Trophoblast cell (in vitro differentiated cells and primary cell): Measurements from ENCODE around the gene DNTT.
A peak's percentile ranks its signal among the peaks of the same experiment; 100 is the strongest.

Experiments
- DNase-seq, 2 donors: peaks; one replicate each; pipeline ENCODE4 v3.0.0-alpha.2; 2016
- H2AFZ ChIP-seq: 2 replicates; pipeline ENCODE4 v1.6.1; 2013; ENCODE audit warnings: low read length, moderate library complexity, mild to moderate bottlenecking; ENCODE audit not compliant: insufficient read depth, poor library complexity
- H2AK5ac ChIP-seq: 2 replicates; pipeline ENCODE4 v1.6.1; 2013; ENCODE audit warnings: mild to moderate bottlenecking, low read length
- H2BK120ac ChIP-seq: 2 replicates; pipeline ENCODE4 v1.6.1; 2013; ENCODE audit warnings: low read length, mild to moderate bottlenecking, moderate library complexity; ENCODE audit not compliant: insufficient read depth, poor library complexity
- H2BK12ac ChIP-seq: 2 replicates; pipeline ENCODE4 v1.6.1; 2013; ENCODE audit warnings: mild to moderate bottlenecking, low read length, moderate library complexity
- H2BK5ac ChIP-seq: 2 replicates; pipeline ENCODE4 v1.6.1; 2013; ENCODE audit warnings: low read length, low read depth, moderate library complexity, mild to moderate bottlenecking; ENCODE audit not compliant: poor library complexity
- H3K14ac ChIP-seq: 2 replicates; pipeline ENCODE4 v1.6.1; 2013; ENCODE audit warnings: mild to moderate bottlenecking, low read length
- H3K18ac ChIP-seq: 2 replicates; pipeline ENCODE4 v1.6.1; 2013; ENCODE audit warnings: mild to moderate bottlenecking, low read length
- H3K23ac ChIP-seq: 2 replicates; pipeline ENCODE4 v1.6.1; 2013; ENCODE audit warnings: low read length
- H3K27ac ChIP-seq: 2 replicates; pipeline ENCODE4 v1.5.1; 2013; ENCODE audit warnings: low read depth, mild to moderate bottlenecking, inconsistent platforms, low read length, moderate library complexity
- H3K27me3 ChIP-seq: 2 replicates; pipeline ENCODE4 v1.6.1; 2013; ENCODE audit warnings: inconsistent platforms, mild to moderate bottlenecking, low read length, moderate library complexity; ENCODE audit not compliant: insufficient read depth
- H3K36me3 ChIP-seq, 2 experiments: 1 replicate in 1 of 2; 2 replicates in 1 of 2; pipeline ENCODE4 v1.6.1; 2013; ENCODE audit warnings: low read length in 2 of 2, mild to moderate bottlenecking in 2 of 2, moderate library complexity in 1 of 2; ENCODE audit not compliant: insufficient read depth in 2 of 2, control insufficient read depth in 1 of 2
- H3K4ac ChIP-seq: 2 replicates; pipeline ENCODE4 v1.6.1; 2013; ENCODE audit warnings: low read depth, mild to moderate bottlenecking, low read length, moderate library complexity
- H3K4me1 ChIP-seq, 2 experiments: 1 replicate in 1 of 2; 2 replicates in 1 of 2; pipeline ENCODE4 v1.6.1; 2013; ENCODE audit warnings: low read length in 2 of 2, mild to moderate bottlenecking in 2 of 2, moderate library complexity in 1 of 2; ENCODE audit not compliant: insufficient read depth in 2 of 2, control insufficient read depth in 1 of 2
- H3K4me2 ChIP-seq: 2 replicates; pipeline ENCODE4 v1.6.1; 2013; ENCODE audit warnings: inconsistent platforms, mild to moderate bottlenecking, low read length, moderate library complexity
- H3K4me3 ChIP-seq: 2 replicates; pipeline ENCODE4 v1.5.1; 2013; ENCODE audit warnings: mild to moderate bottlenecking, low read depth, low read length, inconsistent platforms
- H3K79me1 ChIP-seq: one replicate; pipeline ENCODE4 v1.6.1; 2013; ENCODE audit warnings: low read length
- H3K79me2 ChIP-seq: 2 replicates; pipeline ENCODE4 v1.6.1; 2013; ENCODE audit warnings: low read length, mild to moderate bottlenecking; ENCODE audit not compliant: control insufficient read depth, insufficient read depth, poor library complexity
- H3K9ac ChIP-seq: 2 replicates; pipeline ENCODE4 v1.6.1; 2013; ENCODE audit warnings: mild to moderate bottlenecking, low read length
- H3K9me3 ChIP-seq: 2 replicates; pipeline ENCODE4 v1.6.1; 2013; ENCODE audit warnings: low read depth, mild to moderate bottlenecking, control low read depth, inconsistent platforms, low read length; ENCODE audit not compliant: insufficient read depth
- H4K12ac ChIP-seq: 2 replicates; pipeline ENCODE4 v1.6.1; 2013; ENCODE audit warnings: low read depth, mild to moderate bottlenecking, low read length, moderate library complexity
- H4K8ac ChIP-seq: 2 replicates; pipeline ENCODE4 v1.6.1; 2013; ENCODE audit warnings: low read depth, mild to moderate bottlenecking, low read length, moderate library complexity
- H4K91ac ChIP-seq: one replicate; pipeline ENCODE4 v1.6.1; 2013; ENCODE audit warnings: low read depth, mild to moderate bottlenecking, low read length, moderate library complexity
- WGBS: extraction: QIAGEN DNeasy Blood & Tissue Kit; methylation state at CpG from one replicate; pipeline ENCODE4 v1.1.7; 2013; ENCODE audit warnings: missing lambda C conversion rate; ENCODE audit not compliant: insufficient read length, insufficient coverage; ENCODE audit errors: extremely low coverage; 5-methylcytosine and 5-hydroxymethylcytosine counted together

Gene DNTT

DNA sequence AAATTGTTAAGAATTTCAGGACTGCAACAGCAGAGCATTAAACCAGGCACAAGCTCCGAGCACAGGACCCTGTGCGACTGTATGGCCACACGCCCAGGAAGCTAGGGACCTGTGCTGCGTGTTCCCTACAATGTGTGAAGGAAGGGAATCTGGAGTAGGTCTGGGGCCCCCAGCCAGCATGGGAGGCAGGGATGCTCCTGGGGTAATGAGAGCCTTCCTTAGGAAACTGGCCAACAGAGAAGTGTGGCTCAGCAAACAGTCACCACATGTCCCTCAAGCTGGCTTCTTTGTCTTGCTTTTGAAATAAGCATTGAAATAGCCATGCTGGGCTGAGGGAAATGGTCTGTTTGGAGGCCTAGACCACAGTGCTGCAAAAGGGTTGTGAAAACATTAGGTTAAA is 41.1 kb upstream of the DNTT start:
- Histone ChIP-seq H4K91ac (no peak overlapping the region), H3K36me3 (no peaks in the 10 kb centered on the region), H2BK12ac (no peak overlapping the region), H4K8ac (no peak overlapping the region), H3K4ac (no peak overlapping the region), H3K23ac (no peak overlapping the region), H4K12ac (no peak overlapping the region), H3K18ac (no peak overlapping the region), H3K14ac (no peak overlapping the region), H3K79me2 (no peaks in the 10 kb centered on the region), H3K4me2 (no peak overlapping the region), H2BK120ac (no peak overlapping the region), H3K79me1 (no peaks in the 10 kb centered on the region), H3K27ac (no peak overlapping the region), H3K9me3 (no peaks in the 10 kb centered on the region), H2AFZ (no peak overlapping the region), H3K4me1 (peaks cover 0 to 3% of the 10 kb centered on the region in 2 experiments), H2BK5ac (no peak overlapping the region), H3K9ac (no peak overlapping the region), H2AK5ac (no peak overlapping the region), H3K27me3 (no peaks in the 10 kb centered on the region), H3K4me3 (no peak overlapping the region)
- WGBS: no CpG with 5 or more reads among the region's 4 CpGs
- no peak for DNase-seq

DNA sequence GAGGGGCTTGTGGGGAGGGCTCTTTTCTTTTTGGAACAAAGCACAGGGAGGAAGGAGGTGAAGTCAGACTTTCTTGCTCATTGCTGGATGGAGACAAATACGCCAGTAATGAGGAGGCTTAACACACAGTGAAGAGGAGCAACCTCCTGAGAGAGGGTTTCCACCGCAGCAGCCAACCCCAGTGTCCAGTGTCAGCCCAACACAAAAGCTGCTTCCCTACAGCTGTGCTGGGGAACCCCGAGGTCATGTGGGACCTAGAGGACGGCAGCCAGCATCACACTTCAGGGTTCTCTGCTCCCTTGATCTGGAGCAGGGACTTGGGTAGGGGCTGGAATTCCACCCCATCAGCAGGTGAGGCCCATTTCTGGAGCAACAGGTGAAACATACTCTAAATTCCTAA is 40.6 kb upstream of the DNTT start:
- Histone ChIP-seq H3K4ac (no peak overlapping the region), H3K4me2 (no peak overlapping the region), H4K8ac (no peak overlapping the region), H4K12ac (peak overlapping the region; percentile 12), H3K4me1 (peaks cover 0 to 3% of the 10 kb centered on the region in 2 experiments), H3K79me1 (no peaks in the 10 kb centered on the region), H3K9me3 (no peaks in the 10 kb centered on the region), H3K23ac (no peak overlapping the region), H3K36me3 (no peaks in the 10 kb centered on the region), H3K4me3 (no peak overlapping the region), H2BK12ac (no peak overlapping the region), H2AK5ac (no peak overlapping the region), H2AFZ (no peak overlapping the region), H2BK120ac (no peak overlapping the region), H3K79me2 (no peaks in the 10 kb centered on the region), H3K27me3 (no peaks in the 10 kb centered on the region), H3K14ac (no peak overlapping the region), H3K9ac (no peak overlapping the region), H3K27ac (no peak overlapping the region), H2BK5ac (no peak overlapping the region), H3K18ac (no peak overlapping the region), H4K91ac (no peak overlapping the region)
- WGBS: no CpG with 5 or more reads among the region's 4 CpGs
- peak in 1 of 2 donors; percentile 20 for DNase-seq

DNA sequence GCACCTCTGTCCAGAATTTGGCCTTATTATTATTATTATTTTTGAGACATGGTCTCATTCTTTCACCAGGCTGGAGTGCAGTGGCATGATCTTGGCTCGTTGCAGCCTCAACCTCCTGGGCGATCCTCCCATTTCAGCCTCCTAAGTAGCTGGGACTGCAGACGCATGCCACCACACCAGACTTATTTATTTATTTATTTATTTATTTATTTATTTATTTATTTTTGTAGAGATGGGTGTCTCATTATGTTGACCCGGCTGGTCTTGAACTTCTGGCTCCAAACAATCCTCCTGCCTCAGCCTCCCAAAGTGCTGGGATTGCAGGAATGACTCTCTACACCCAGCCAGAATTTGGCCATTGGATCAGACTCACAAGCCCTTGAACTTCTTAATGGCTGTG is 39.3 kb upstream of the DNTT start:
- H3K14ac ChIP-seq: no peak overlapping the region
- peaks cover 0 to 3% of the 10 kb centered on the region in 2 experiments for H3K4me1 ChIP-seq
- no peaks in the 10 kb centered on the region for H3K9me3 ChIP-seq

DNA sequence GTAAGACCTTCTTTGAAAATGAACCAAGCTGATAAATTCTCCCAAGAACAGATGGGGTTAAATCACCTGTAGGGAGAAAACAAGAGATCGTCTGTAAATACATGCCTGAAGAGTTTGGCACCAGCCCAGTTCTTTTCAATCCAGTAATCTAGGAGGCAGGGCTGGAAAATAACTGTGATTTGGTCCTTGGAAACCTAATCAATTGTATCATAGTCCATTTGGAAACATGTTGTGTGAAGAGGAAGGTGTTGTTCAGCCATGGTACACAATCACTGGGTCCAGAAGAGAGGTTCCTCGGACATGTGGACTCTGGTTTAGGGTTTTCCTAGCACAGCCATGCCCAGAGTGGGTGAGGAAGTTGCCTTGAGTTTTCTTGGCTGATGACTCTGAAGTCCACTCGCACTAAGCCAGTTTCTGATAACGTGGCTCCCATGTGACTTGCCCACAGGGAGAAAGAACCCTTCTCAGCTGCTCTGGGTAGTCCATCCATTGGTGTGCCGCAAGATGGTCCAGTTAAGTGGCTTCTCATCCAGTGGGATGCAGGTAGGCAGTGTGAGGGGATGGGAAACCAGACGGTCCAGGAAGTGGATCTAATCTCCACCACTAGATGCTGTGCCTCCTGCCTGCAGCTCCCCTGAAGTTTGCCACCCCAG is 38.0 kb upstream of the DNTT start:
- no peak overlapping the region for H4K12ac ChIP-seq
- H3K4ac ChIP-seq: no peak overlapping the region
- H3K9me3 ChIP-seq: no peaks in the 10 kb centered on the region
- no peak overlapping the region for H3K14ac ChIP-seq
- no peak for DNase-seq
- no peak overlapping the region for H3K23ac ChIP-seq
- H2BK12ac ChIP-seq: no peak overlapping the region
- H3K4me1 ChIP-seq: peaks cover 0 to 4% of the 10 kb centered on the region in 2 experiments
- no peaks in the 10 kb centered on the region for H3K79me1 ChIP-seq
- no peak overlapping the region for H2BK120ac ChIP-seq
- no peaks in the 10 kb centered on the region for H3K27me3 ChIP-seq
- WGBS: no CpG with 5 or more reads among the region's 6 CpGs
- no peak overlapping the region for H3K18ac ChIP-seq
- no peak overlapping the region for H4K91ac ChIP-seq
- H3K79me2 ChIP-seq: no peaks in the 10 kb centered on the region
- H2AK5ac ChIP-seq: no peak overlapping the region
- no peak overlapping the region for H2AFZ ChIP-seq
- no peak overlapping the region for H3K27ac ChIP-seq
- no peak overlapping the region for H3K9ac ChIP-seq
- no peak overlapping the region for H4K8ac ChIP-seq
- no peaks in the 10 kb centered on the region for H3K36me3 ChIP-seq
- H3K4me3 ChIP-seq: no peak overlapping the region
- H2BK5ac ChIP-seq: no peak overlapping the region
- H3K4me2 ChIP-seq: no peak overlapping the region

More for the DNA sequence above, 39.3 kb upstream of the DNTT start:
- H4K12ac ChIP-seq: no peak overlapping the region
- H3K4me2 ChIP-seq: no peak overlapping the region
- H3K9ac ChIP-seq: no peak overlapping the region
- no peaks in the 10 kb centered on the region for H3K27me3 ChIP-seq
- H3K79me1 ChIP-seq: no peaks in the 10 kb centered on the region
- no peak overlapping the region for H2AK5ac ChIP-seq
- no peak overlapping the region for H3K18ac ChIP-seq
- no peaks in the 10 kb centered on the region for H3K36me3 ChIP-seq
- H2AFZ ChIP-seq: no peak overlapping the region
- no peak overlapping the region for H3K4ac ChIP-seq
- no peak for DNase-seq
- no peak overlapping the region for H3K23ac ChIP-seq
- no peak overlapping the region for H2BK120ac ChIP-seq
- no CpG with 5 or more reads among the region's 4 CpGs for WGBS
- H2BK5ac ChIP-seq: no peak overlapping the region
- H4K8ac ChIP-seq: no peak overlapping the region
- no peak overlapping the region for H4K91ac ChIP-seq
- no peaks in the 10 kb centered on the region for H3K79me2 ChIP-seq
- no peak overlapping the region for H3K4me3 ChIP-seq
- H2BK12ac ChIP-seq: no peak overlapping the region
- no peak overlapping the region for H3K27ac ChIP-seq
